Parathyroid adenoma (tissue), 2 donors: ENCODE results near the gene CAT.

Experiments used
- H2AFZ ChIP-seq: fragments of 300-600 bp; sonication (generic); one replicate; pipeline ENCODE4 v1.7.0; 2017; ENCODE audit warnings: antibody characterized with exemption, mild to moderate bottlenecking
- H3K27ac ChIP-seq: fragments of 300-600 bp; sonication (generic); one replicate; pipeline ENCODE4 v1.7.0; 2017
- H3K27me3 ChIP-seq: fragments of 300-600 bp; sonication (generic); one replicate; pipeline ENCODE4 v1.7.0; 2017; ENCODE audit warnings: low read length; ENCODE audit not compliant: control insufficient read depth, insufficient read depth
- H3K36me3 ChIP-seq: fragments of 300-600 bp; sonication (generic); one replicate; pipeline ENCODE4 v1.7.0; 2017; ENCODE audit warnings: low read length; ENCODE audit not compliant: control insufficient read depth, insufficient read depth
- H3K4me1 ChIP-seq: fragments of 300-600 bp; sonication (generic); one replicate; pipeline ENCODE4 v1.7.0; 2017; ENCODE audit warnings: control low read depth
- H3K4me2 ChIP-seq: fragments of 300-600 bp; sonication (generic); one replicate; pipeline ENCODE4 v1.7.0; 2017; ENCODE audit warnings: low read length
- H3K4me3 ChIP-seq: fragments of 300-600 bp; sonication (generic); one replicate; pipeline ENCODE4 v1.7.0; 2017; ENCODE audit warnings: low read depth, low read length
- H3K79me2 ChIP-seq: fragments of 300-600 bp; sonication (generic); one replicate; pipeline ENCODE4 v1.7.0; 2017; ENCODE audit warnings: control low read depth
- H3K9ac ChIP-seq: fragments of 300-600 bp; sonication (generic); one replicate; pipeline ENCODE4 v1.7.0; 2017; ENCODE audit warnings: mild to moderate bottlenecking
- H3K9me3 ChIP-seq: fragments of 300-600 bp; sonication (generic); one replicate; pipeline ENCODE4 v1.7.0; 2017; ENCODE audit warnings: low read length; ENCODE audit not compliant: control insufficient read depth
- TF ChIP-seq, protein P1 (sequence below): fragments of 300-600 bp; sonication (generic); IDR thresholded peaks from one replicate; pipeline ENCODE4 v1.7.0; 2017; ENCODE audit warnings: antibody characterized with exemption, mild to moderate bottlenecking
- donor health status: primary hyperparathyroidism.

The CAT gene

DNA sequence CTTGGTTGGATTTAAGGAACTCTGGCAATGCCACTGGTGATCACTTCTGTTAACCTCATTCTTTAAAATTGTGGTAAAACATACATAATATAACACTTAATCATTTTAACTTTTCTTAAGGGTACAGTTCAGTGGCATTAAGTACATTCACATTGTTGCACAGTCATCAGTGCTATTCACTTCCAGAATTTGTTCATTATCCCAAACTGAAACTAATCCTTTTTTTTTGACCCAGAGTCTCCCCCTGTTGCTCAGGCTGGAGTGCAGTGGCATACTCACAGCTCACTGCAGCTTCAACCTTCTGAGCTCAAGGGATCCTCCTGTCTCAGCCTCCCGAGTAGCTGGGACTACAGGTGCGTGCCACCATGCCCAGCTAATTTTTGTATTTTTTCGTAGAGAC, 64.2 kb downstream of the CAT start:
- Histone ChIP-seq H3K79me2 (no peaks in the 10 kb centered on the region), H3K9me3 (no peaks in the 10 kb centered on the region), H3K4me2 (no peak overlapping the region), H3K9ac (no peak overlapping the region), H3K27me3 (no peaks in the 10 kb centered on the region), H3K4me1 (no peaks in the 10 kb centered on the region), H3K27ac (no peak overlapping the region), H3K4me3 (no peak overlapping the region), H2AFZ (no peak overlapping the region), H3K36me3 (no peaks in the 10 kb centered on the region)
- TF ChIP-seq, protein P1, sequence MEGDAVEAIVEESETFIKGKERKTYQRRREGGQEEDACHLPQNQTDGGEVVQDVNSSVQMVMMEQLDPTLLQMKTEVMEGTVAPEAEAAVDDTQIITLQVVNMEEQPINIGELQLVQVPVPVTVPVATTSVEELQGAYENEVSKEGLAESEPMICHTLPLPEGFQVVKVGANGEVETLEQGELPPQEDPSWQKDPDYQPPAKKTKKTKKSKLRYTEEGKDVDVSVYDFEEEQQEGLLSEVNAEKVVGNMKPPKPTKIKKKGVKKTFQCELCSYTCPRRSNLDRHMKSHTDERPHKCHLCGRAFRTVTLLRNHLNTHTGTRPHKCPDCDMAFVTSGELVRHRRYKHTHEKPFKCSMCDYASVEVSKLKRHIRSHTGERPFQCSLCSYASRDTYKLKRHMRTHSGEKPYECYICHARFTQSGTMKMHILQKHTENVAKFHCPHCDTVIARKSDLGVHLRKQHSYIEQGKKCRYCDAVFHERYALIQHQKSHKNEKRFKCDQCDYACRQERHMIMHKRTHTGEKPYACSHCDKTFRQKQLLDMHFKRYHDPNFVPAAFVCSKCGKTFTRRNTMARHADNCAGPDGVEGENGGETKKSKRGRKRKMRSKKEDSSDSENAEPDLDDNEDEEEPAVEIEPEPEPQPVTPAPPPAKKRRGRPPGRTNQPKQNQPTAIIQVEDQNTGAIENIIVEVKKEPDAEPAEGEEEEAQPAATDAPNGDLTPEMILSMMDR: no peak

GRCh38 chr11:34505874-34506273, 67.1 kb downstream of the CAT start:
- Histone ChIP-seq H3K79me2 (no peaks in the 10 kb centered on the region), H2AFZ (no peak overlapping the region), H3K9ac (no peak overlapping the region), H3K4me3 (no peak overlapping the region), H3K4me2 (no peak overlapping the region), H3K9me3 (no peaks in the 10 kb centered on the region), H3K27ac (no peak overlapping the region), H3K27me3 (no peaks in the 10 kb centered on the region), H3K4me1 (no peaks in the 10 kb centered on the region), H3K36me3 (no peaks in the 10 kb centered on the region)
- TF ChIP-seq, protein P1: no peak

DNA sequence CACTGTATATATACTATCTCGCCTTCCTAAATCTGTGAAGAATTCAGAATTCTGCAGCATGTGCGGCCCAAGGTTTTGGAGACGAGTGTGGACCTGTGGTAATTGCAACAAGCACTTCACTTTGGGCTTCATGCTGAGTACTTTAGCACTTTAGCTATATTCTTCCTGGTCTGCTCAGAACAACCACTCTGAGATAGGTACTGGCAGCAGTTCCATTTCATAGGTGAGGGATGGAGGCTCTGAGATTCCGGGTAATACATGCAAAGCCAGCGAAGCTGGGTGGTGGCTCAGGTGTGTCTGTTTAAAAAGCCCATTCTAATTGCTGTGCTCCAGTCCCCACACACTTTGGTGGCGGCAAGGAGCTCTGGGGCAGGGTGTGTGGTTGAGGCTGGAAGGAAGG, 68.4 kb downstream of the CAT start:
- Histone ChIP-seq H3K4me1 (no peaks in the 10 kb centered on the region), H3K27ac (no peak overlapping the region), H3K4me3 (no peak overlapping the region), H3K27me3 (no peaks in the 10 kb centered on the region), H3K4me2 (no peak overlapping the region), H2AFZ (no peak overlapping the region), H3K79me2 (no peaks in the 10 kb centered on the region), H3K9me3 (no peaks in the 10 kb centered on the region), H3K9ac (no peak overlapping the region), H3K36me3 (no peaks in the 10 kb centered on the region)
- TF ChIP-seq, protein P1: no peak

GRCh38 chr11:34507610-34508009, 68.9 kb downstream of the CAT start:
- TF ChIP-seq, protein P1: no peak
- Histone ChIP-seq H3K4me3 (no peak overlapping the region), H3K79me2 (no peaks in the 10 kb centered on the region)

DNA sequence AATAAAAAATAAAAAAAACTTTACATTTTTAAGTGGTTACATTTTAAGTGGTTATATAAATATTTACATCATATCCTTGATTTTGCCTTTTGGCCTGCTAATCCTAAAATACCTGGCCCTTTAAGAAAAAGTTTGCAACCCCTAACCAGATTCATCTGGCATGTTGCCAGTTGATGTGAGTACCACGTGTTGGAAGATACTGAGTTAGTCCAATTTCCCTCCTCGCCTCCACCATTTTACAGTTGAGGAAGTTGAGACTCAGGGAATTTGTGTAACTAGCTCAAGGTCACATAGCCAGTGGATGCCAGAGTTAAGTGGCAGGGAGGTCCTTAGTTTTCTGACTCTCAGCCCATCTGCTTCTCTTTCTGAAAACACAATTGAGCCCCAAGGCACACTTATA, 69.8 kb downstream of the CAT start:
- H3K4me2 ChIP-seq: no peak overlapping the region
- H3K4me1 ChIP-seq: no peaks in the 10 kb centered on the region
- no peaks in the 10 kb centered on the region for H3K79me2 ChIP-seq
- no peaks in the 10 kb centered on the region for H3K36me3 ChIP-seq
- H3K4me3 ChIP-seq: no peak overlapping the region
- TF ChIP-seq, protein P1: no peak
- no peak overlapping the region for H2AFZ ChIP-seq
- no peak overlapping the region for H3K27ac ChIP-seq
- H3K9me3 ChIP-seq: no peaks in the 10 kb centered on the region
- no peak overlapping the region for H3K9ac ChIP-seq
- H3K27me3 ChIP-seq: no peaks in the 10 kb centered on the region

More at GRCh38 chr11:34507610-34508009, 68.9 kb downstream of the CAT start:
- no peaks in the 10 kb centered on the region for H3K36me3 ChIP-seq
- H3K9me3 ChIP-seq: no peaks in the 10 kb centered on the region
- H2AFZ ChIP-seq: no peak overlapping the region
- H3K27ac ChIP-seq: no peak overlapping the region
- H3K4me1 ChIP-seq: no peaks in the 10 kb centered on the region
- H3K9ac ChIP-seq: no peak overlapping the region
- no peak overlapping the region for H3K4me2 ChIP-seq
- no peaks in the 10 kb centered on the region for H3K27me3 ChIP-seq
